Heart left ventricle (tissue), 16 donors: ENCODE data around the gene LENG1. TPM values are rescaled to one million over a fixed set of nuclear protein-coding genes. Genes with fewer than 3 reads are reported as not detected.

Experiments
- ATAC-seq, 4 donors: fragments of 200-7000 bp; cut with Tn5 transposase; one replicate each; pipeline ENCODE4 v1.9.1; 2020 to 2022; ENCODE audit warnings: moderate library complexity in 4 of 4, mild to moderate bottlenecking in 3 of 4, moderate number of reproducible peaks in 1 of 4
- DNase-seq, 5 donors: peaks; one replicate each; pipeline ENCODE4 v3.0.0-alpha.2; 2020
- H3K27ac ChIP-seq, 12 donors: fragments of 200-600 bp; sonication (generic) in 4 of 12; one replicate each; pipeline versions ENCODE4 v1.5.0 to v1.8.0; 2016 to 2022; ENCODE audit warnings: mild to moderate bottlenecking in 2 of 12
- H3K27me3 ChIP-seq, 9 donors: fragments of 200-600 bp; sonication (generic) in 2 of 9; one replicate each; pipeline versions ENCODE4 v1.5.1 to v1.8.0; 2016 to 2022; ENCODE audit warnings: mild to moderate bottlenecking in 3 of 9
- H3K36me3 ChIP-seq, 9 donors: fragments of 200-600 bp; sonication (generic) in 2 of 9; one replicate each; pipeline versions ENCODE4 v1.5.0 to v1.8.0; 2018 to 2022; ENCODE audit warnings: mild to moderate bottlenecking in 2 of 9
- H3K4me1 ChIP-seq, 12 donors: fragments of 200-600 bp; sonication (generic) in 4 of 12; one replicate each; pipeline versions ENCODE4 v1.5.0 to v1.8.0; 2016 to 2022; ENCODE audit warnings: mild to moderate bottlenecking in 3 of 12
- H3K4me3 ChIP-seq, 12 donors: fragments of 200-600 bp; sonication (generic) in 4 of 12; one replicate each; pipeline versions ENCODE4 v1.5.0 to v1.8.0; 2017 to 2022; ENCODE audit warnings: mild to moderate bottlenecking in 9 of 12, moderate library complexity in 4 of 12
- H3K9me3 ChIP-seq, 12 donors: fragments of 200-600 bp; sonication (generic) in 4 of 12; one replicate each; pipeline versions ENCODE4 v1.5.0 to v1.8.0; 2016 to 2022; ENCODE audit warnings: mild to moderate bottlenecking in 1 of 12
- CTCF ChIP-seq, 12 donors: fragments of 200-600 bp; sonication (generic) in 4 of 12; IDR thresholded peaks; one replicate each; pipeline versions ENCODE4 v1.5.0 to v1.8.0; 2018 to 2022; ENCODE audit warnings: antibody characterized with exemption in 12 of 12, mild to moderate bottlenecking in 5 of 12
- POLR2A ChIP-seq, 2 donors: fragments of 450-650 bp; IDR thresholded peaks; one replicate each; pipeline ENCODE4 v1.6.1; 2017; ENCODE audit warnings: antibody characterized with exemption in 2 of 2, mild to moderate bottlenecking in 2 of 2, moderate library complexity in 2 of 2
- WGBS, 4 donors: extraction: QIAGEN DNeasy Blood & Tissue Kit in 2 of 4; methylation state at CpG; one replicate each; pipeline versions ENCODE4 v1.1.5 to v1.1.7; 2013 to 2018; 5-methylcytosine and 5-hydroxymethylcytosine counted together
- intact Hi-C, 10 donors: fragments of 100-400 bp; cut with DNase I; formaldehyde crosslinking; loops; one replicate each; pipeline versions ENCODE4 v1.11.1 to v1.14.2; 2022
- polyA plus RNA-seq, 2 donors: library from polyadenylated mRNA; stranded (reverse); fragments of 200-250 nt; gene quantifications; one replicate each; pipeline ENCODE4 v1.2.3, GENCODE V29; 2013
- total RNA-seq, 9 donors: library from RNA; depleted of rRNA in 2 of 9; stranded (reverse); fragments of >200 nt in 2 of 9; fragmentation: NEBNext Ultra II Directional in 3 of 9; extraction: Animal tissue kit (Norgen Biotek cat#: 25700) in 3 of 9; gene quantifications; one replicate each; pipeline versions ENCODE4 v1.1.0 to v1.2.4, GENCODE V29; 2016 to 2023
- donor health status: ischemic (EF 13 %, LVEDD 7.1; RV severe dilation, severe dysfunction).
- donor health status: healthy with polysubstance abuse.
- donor health status: DM: no; HTN: yes; CAD: no.
- donor health status: DM: no; HTN: no; CAD: no.
- donor health status: ischemic (EF 25% LVEDD 6.9; RV normal size, moderate dysfunction).
- donor health status: ischemic (EF 25% LVEDD 5.7; RV mildly dilated, moderate dysfunction).
- donor health status: healthy.
- donor health status: DM: yes; HTN: yes; CAD: no.
- donor health status: ischemic (EF 35%, LVEDD 5.7; RV mildly dilated, moderate dysfunction).
- donor health status: nonischemic (EF 11% LVEDD 7.7; RV severe dilation, severe dysfunction).
- donor health status: DM: yes; HTN: yes; CAD: no.
- donor health status: PGD.
- donor health status: ischemic (EF 29% LVEDD 5.4; RV normal size, mild dysfunction).
- donor health status: nonischemic (EF 23%, LVEDD 6.1; RV moderate dilation, normal function).

The LENG1 gene
- total and polyA plus RNA-seq, 11 donors, result 5.4 to 18.6 (median 7.0) TPM

- Histone ChIP-seq H3K4me3 (peak overlapping the region in 1 of 12 donors; percentile 58), H3K27ac (peak overlapping the region in 1 of 12 donors; percentile 91), H3K27me3 (no peaks in the 10 kb centered on the region), H3K36me3 (peaks cover 2 to 72% (median 67%) of the 10 kb centered on the region in 9 donors), H3K4me1 (peaks cover 27 to 88% (median 67%) of the 10 kb centered on the region in 12 donors), H3K9me3 (no peaks in the 10 kb centered on the region)
- ATAC-seq, result no peak
- 65 to 75% (median 72%) methylated on average over 4 of the region's 4 CpGs for WGBS, 4 donors
- DNase-seq, result no peak
- intact Hi-C loops, result loop anchor here in 1 of 10 donors (5.0 kb wide), 1 partner anchor 38 kb away; no protein-coding TSS in a partner anchor
- TF ChIP-seq CTCF (IDR thresholded peaks at IDR 0.05) (no peak), POLR2A (IDR thresholded peaks at IDR 0.05) (no peak)
Measured at GRCh38 chr19:54204767-54205468, 45.4 kb upstream of the LENG1 start.

- no peaks in the 10 kb centered on the region for H3K27me3 ChIP-seq
- 41 to 56% (median 49%) methylated on average over 9 of the region's 9 CpGs for WGBS, 4 donors
- ATAC-seq (no peak), DNase-seq (no peak)
- intact Hi-C loops, result loop anchor here in 1 of 10 donors (5.0 kb wide), 1 partner anchor 36 kb away; no protein-coding TSS in a partner anchor
- peaks cover 2 to 69% (median 63%) of the 10 kb centered on the region in 9 donors for H3K36me3 ChIP-seq
- H3K4me1 ChIP-seq, result peaks cover 19 to 77% (median 52%) of the 10 kb centered on the region in 12 donors
- TF ChIP-seq POLR2A (IDR thresholded peaks at IDR 0.05), result no peak
- TF ChIP-seq CTCF (IDR thresholded peaks at IDR 0.05), result no peak
- peak overlapping the region in 3 of 12 donors; percentile 11 to 79 (median 20) for H3K4me3 ChIP-seq
- H3K27ac ChIP-seq, result peak overlapping the region in 2 of 12 donors; percentile 20 to 91
- H3K9me3 ChIP-seq, result no peaks in the 10 kb centered on the region
Measured at GRCh38 chr19:54203151-54203611, 43.7 kb upstream of the LENG1 start.

GRCh38 chr19:54201980-54202379, 42.5 kb upstream of the LENG1 start:
- no peak for TF ChIP-seq POLR2A (IDR thresholded peaks at IDR 0.05)
- no peak for TF ChIP-seq CTCF (IDR thresholded peaks at IDR 0.05)
- ATAC-seq, result no peak
- 69 to 75% (median 71%) methylated on average over 13 of the region's 13 CpGs for WGBS, 4 donors

GRCh38 chr19:54201172-54201701, 41.7 kb upstream of the LENG1 start:
- peaks cover 19 to 60% (median 45%) of the 10 kb centered on the region in 12 donors for H3K4me1 ChIP-seq
- WGBS, 4 donors, result 1 to 3% (median 2%) methylated on average over 22 to 28 of the region's 28 CpGs

More at GRCh38 chr19:54201980-54202379, 42.5 kb upstream of the LENG1 start:
- Histone ChIP-seq H3K9me3 (no peaks in the 10 kb centered on the region), H3K27me3 (no peaks in the 10 kb centered on the region), H3K4me1 (peaks cover 19 to 66% (median 49%) of the 10 kb centered on the region in 12 donors), H3K4me3 (peak overlapping the region; percentile 34 to 82 (median 72)), H3K36me3 (peaks cover 2 to 59% (median 51%) of the 10 kb centered on the region in 9 donors), H3K27ac (peak overlapping the region in 5 of 12 donors; percentile 87 to 96 (median 92))
- no peak for DNase-seq
- intact Hi-C loops, result loop anchor here in 1 of 10 donors (5.0 kb wide), 1 partner anchor 35 kb away; no protein-coding TSS in a partner anchor

More at GRCh38 chr19:54201172-54201701, 41.7 kb upstream of the LENG1 start:
- no peaks in the 10 kb centered on the region for H3K9me3 ChIP-seq
- no peaks in the 10 kb centered on the region for H3K27me3 ChIP-seq
- intact Hi-C loops, result loop anchor here in 1 of 10 donors (5.0 kb wide), 1 partner anchor 34 kb away; no protein-coding TSS in a partner anchor
- peak overlapping the region; percentile 76 to 97 (median 91) for H3K27ac ChIP-seq
- H3K4me3 ChIP-seq, result peak overlapping the region; percentile 34 to 82 (median 72)
- TF ChIP-seq POLR2A (IDR thresholded peaks at IDR 0.05), result no peak
- no peak for TF ChIP-seq CTCF (IDR thresholded peaks at IDR 0.05)
- ATAC-seq (no peak), DNase-seq (no peak)
- H3K36me3 ChIP-seq, result peaks cover 2 to 51% (median 43%) of the 10 kb centered on the region in 9 donors
